ENCODE data around the gene ZNF236.

The ZNF236 gene

GRCh38 chr18:76817888-76818611 is 4.3 kb upstream of the ZNF236 start:
- H3K27ac Mint-ChIP-seq = no peak overlapping the region
- H3K9me3 Mint-ChIP-seq = no peaks in the 10 kb centered on the region
- H3K36me3 Mint-ChIP-seq (ENCODE audit: low read depth) = peaks cover 38% of the 10 kb centered on the region
- H3K27me3 Mint-ChIP-seq (ENCODE audit: low read depth) = no peaks in the 10 kb centered on the region
- H3K4me1 Mint-ChIP-seq = peaks cover 11% of the 10 kb centered on the region
- H3K4me3 Mint-ChIP-seq = peak overlapping the region; percentile 29 to 50 (median 48)
- no peak for TF ChIP-seq CTCF (IDR thresholded peaks at IDR 0.05; ENCODE audit: unreplicated experiment in 3 of 3)

- peak overlapping the region; percentile 65 to 82 (median 74) for H3K4me3 Mint-ChIP-seq
- peaks cover 20% of the 10 kb centered on the region for H3K4me1 Mint-ChIP-seq
- no peaks in the 10 kb centered on the region for H3K9me3 Mint-ChIP-seq
- TF ChIP-seq CTCF (IDR thresholded peaks at IDR 0.05; ENCODE audit: unreplicated experiment in 3 of 3) = no peak
- peaks cover 34% of the 10 kb centered on the region for H3K36me3 Mint-ChIP-seq (ENCODE audit: low read depth)
- no peaks in the 10 kb centered on the region for H3K27me3 Mint-ChIP-seq (ENCODE audit: low read depth)
- H3K27ac Mint-ChIP-seq = peak overlapping the region in 1 of 3 experiments; percentile 45
Observed at GRCh38 chr18:76819411-76820136, 2.8 kb upstream of the ZNF236 start.

- Mint-ChIP-seq H3K36me3 (ENCODE audit: low read depth) (peaks cover 22% of the 10 kb centered on the region), H3K27ac (peak overlapping the region; percentile 79 to 95 (median 92)), H3K4me3 (peak overlapping the region; percentile 93 to 95 (median 94)), H3K27me3 (ENCODE audit: low read depth) (no peaks in the 10 kb centered on the region), H3K9me3 (no peaks in the 10 kb centered on the region), H3K4me1 (peaks cover 27% of the 10 kb centered on the region)
- TF ChIP-seq CTCF (IDR thresholded peaks at IDR 0.05; ENCODE audit: unreplicated experiment in 3 of 3) = no peak
Observed at GRCh38 chr18:76821356-76821874, 942 bp upstream of the ZNF236 start.

- TF ChIP-seq CTCF (IDR thresholded peaks at IDR 0.05; ENCODE audit: unreplicated experiment in 3 of 3) = no peak
- H3K36me3 Mint-ChIP-seq (ENCODE audit: low read depth) = peaks cover 17% of the 10 kb centered on the region
- peak overlapping the region; percentile 79 to 95 (median 92) for H3K27ac Mint-ChIP-seq
- no peaks in the 10 kb centered on the region for H3K9me3 Mint-ChIP-seq
- H3K4me1 Mint-ChIP-seq = peaks cover 27% of the 10 kb centered on the region
- H3K4me3 Mint-ChIP-seq = peak overlapping the region; percentile 93 to 95 (median 94)
- H3K27me3 Mint-ChIP-seq (ENCODE audit: low read depth) = no peaks in the 10 kb centered on the region
Observed at GRCh38 chr18:76821875-76822505, 367 bp upstream of the ZNF236 start.

- TF ChIP-seq CTCF (IDR thresholded peaks at IDR 0.05; ENCODE audit: unreplicated experiment in 3 of 3) = no peak
- H3K4me3 Mint-ChIP-seq = peak overlapping the region; percentile 85 to 94 (median 94)
- peak overlapping the region; percentile 94 to 96 (median 96) for H3K27ac Mint-ChIP-seq
- H3K36me3 Mint-ChIP-seq (ENCODE audit: low read depth) = peaks cover 14% of the 10 kb centered on the region
- no peaks in the 10 kb centered on the region for H3K27me3 Mint-ChIP-seq (ENCODE audit: low read depth)
- H3K4me1 Mint-ChIP-seq = peaks cover 36% of the 10 kb centered on the region
- no peaks in the 10 kb centered on the region for H3K9me3 Mint-ChIP-seq
Observed at GRCh38 chr18:76823161-76823538, 793 bp downstream of the ZNF236 start.

Data from nephron (organoid).